SK-N-MC (cell line): ENCODE data around the gene NUDT22.

Experiments used
- EZH2 ChIP-seq: fragments of 200-600 bp; sonication (generic); IDR thresholded peaks from one replicate; pipeline ENCODE4 v1.6.1; 2017; ENCODE audit warnings: antibody characterized with exemption
- POLR2AphosphoS5 ChIP-seq: IDR thresholded peaks from 2 replicates; pipeline ENCODE4 v1.6.1; 2012; ENCODE audit warnings: mild to moderate bottlenecking, low read depth, low read length, borderline replicate concordance

GRCh38 chr11:64226507-64227051 lies 505 bp downstream of the NUDT22 start:
- TF ChIP-seq POLR2AphosphoS5 (no peak), EZH2 (no peak)
